NCI-H446 treated with DMSO at 0.1 percent for 48 hours (cell line): ENCODE data around the gene TMEM141.
"Not testable (repeated sequence)": the region's sequence is repeated elsewhere in the genome, so short reads cannot be mapped to it uniquely, and the experiment has no call there.

ENCODE experiments used
- DNase-seq: peaks from one replicate; lab custom pipeline; 2025; lab: John Stamatoyannopoulos, UW

The TMEM141 gene

GRCh38 chr9:136794281-136794999, 3.3 kb downstream of the TMEM141 start:
- no peak for DNase-seq

DNA sequence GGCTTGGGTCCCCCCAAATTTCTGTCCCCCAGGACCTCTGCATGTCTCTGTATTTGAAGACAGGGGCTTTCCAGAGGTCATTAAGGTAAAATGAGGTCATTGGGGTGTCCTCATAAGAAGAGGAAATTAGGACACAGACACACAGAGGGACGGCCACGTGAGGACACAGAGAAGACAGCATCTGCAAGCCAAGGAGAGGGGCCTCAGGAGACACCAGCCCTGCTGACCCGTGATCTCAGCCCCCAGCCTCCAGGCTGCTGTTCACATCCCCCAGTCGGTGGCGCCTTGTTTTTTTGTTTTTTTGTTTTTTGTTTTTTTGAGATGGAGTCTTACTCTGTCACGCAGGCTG, 3.8 kb downstream of the TMEM141 start:
- DNase-seq = no peak

GRCh38 chr9:136796238-136796774, 5.2 kb downstream of the TMEM141 start, which contains the start of gene CCDC183:
Gene CCDC183 (plus strand): TSS chr9:136796338. CDS start chr9:136796398, 60 bp downstream.
- DNase-seq = no peak

DNA sequence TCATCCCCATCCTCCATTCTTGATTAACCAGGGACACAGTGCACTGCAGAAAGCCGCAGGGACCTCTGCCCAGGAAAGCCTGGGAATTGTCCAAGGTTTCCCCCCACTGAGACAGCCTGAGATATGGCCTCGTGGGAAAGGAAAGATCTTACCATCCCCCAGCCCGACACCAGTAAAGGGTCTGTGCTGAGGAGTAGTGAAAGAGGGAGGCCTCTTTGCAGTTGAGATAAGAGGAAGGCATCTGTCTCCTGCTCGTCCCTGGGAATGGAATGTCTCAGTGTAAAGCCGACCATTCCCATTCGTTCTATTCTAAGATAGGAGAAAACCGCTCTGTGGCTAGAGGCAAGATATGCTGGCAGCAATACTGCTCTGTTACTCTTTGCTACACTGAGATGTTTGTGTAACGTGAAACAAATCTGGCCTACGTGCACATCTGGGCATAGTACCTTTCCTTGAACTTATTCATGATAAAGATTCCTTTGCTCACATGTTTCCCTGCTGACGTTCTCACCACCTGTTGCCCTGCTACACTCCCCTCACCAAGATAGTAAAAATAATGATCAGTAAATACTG, 5.7 kb downstream of the TMEM141 start:
- DNase-seq = not testable (repeated sequence)

DNA sequence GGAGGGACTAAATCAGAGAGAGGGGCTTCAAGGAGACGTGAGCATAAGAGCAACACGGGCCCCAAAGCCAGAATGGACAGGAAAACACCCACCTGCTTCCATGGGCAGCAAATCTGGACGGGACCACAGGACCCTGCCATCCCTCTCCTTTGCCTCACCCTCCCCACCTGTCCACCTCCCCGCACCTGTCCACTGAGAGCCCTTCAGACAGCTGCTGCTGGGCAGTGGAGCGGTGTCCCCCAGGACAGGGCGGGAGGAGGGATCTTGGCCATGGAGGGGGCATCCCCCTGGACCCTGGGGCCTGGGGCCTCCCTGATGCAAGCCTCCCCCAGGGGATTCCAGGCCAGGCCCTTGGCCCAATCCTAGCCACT, 7.5 kb downstream of the TMEM141 start:
- DNase-seq = no peak

GRCh38 chr9:136799079-136799853, 8.1 kb downstream of the TMEM141 start:
- DNase-seq = no peak

GRCh38 chr9:136799854-136800657, 8.9 kb downstream of the TMEM141 start:
- no peak for DNase-seq

DNA sequence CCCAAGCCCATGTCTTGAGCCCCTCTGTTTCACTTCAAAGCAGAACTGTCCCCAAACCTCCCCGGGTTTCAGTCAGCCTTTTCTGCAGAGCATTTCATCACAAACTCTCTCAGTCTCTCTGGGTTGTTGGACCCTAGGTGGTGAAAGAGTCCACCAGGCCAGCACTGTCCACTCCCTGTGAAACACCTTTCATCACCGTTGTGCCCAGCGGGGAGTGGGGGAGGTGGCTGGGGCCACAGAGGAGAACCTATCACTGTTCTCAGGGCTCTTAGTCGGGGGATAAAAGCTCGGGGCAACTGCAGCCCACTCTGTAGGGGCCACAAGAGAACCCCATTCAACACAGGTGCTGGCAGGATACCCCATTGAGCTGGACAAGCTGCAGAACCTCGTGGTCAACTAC, 11.2 kb downstream of the TMEM141 start:
- DNase-seq = no peak

- DNase-seq = not testable (repeated sequence)
Observed at GRCh38 chr9:136803009-136803550, 11.9 kb downstream of the TMEM141 start.

DNA sequence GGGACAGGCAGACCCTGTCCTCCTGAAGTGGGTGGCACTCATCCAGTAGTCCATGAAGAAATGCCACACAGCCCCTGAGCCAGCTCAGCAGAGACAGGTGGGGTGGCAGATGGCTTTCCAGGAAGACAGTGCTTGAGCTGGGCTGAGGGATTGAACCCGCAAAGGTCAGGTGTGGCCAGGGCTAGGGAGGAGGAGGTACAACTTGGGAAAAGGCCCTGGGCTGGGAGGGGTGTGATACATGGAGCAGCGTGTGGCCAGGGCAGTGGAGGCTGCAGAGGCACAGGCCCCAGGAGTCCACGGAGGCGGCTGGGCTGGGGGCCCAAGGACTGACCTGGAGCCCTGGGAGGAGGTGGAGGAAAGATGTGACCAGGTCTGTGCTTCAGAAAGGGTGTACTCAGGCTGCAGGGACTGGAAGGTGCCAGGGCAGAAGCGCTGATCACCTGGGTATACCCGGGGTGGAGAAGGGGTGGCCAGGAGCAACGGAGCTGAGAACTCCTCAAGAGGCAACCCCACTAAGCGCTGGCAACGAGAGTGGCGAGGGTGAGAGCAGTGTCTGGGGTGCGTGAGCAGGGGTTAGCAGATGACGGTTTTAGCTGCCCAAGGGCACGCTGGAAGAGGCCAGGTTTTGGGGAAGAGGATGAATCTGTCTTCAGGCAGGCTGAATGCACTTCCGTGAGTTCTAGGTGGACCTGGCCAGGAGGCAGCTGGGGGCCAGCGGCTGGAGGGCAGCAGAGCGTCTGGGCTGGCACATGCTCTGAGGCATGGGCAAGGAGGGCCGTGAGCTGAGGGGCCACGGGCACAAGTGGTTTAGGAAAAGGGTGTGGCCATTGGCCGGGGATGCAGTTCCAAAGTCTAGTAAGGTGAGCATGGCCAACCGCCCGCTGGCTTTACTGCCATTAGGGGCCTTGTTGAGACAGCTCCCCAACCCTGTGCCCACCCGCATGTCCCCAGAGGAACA, 12.7 kb downstream of the TMEM141 start:
- DNase-seq = no peak

- DNase-seq = no peak
Observed at GRCh38 chr9:136804509-136805206, 13.5 kb downstream of the TMEM141 start.

GRCh38 chr9:136805207-136805740, 14.1 kb downstream of the TMEM141 start:
- no peak for DNase-seq

DNA sequence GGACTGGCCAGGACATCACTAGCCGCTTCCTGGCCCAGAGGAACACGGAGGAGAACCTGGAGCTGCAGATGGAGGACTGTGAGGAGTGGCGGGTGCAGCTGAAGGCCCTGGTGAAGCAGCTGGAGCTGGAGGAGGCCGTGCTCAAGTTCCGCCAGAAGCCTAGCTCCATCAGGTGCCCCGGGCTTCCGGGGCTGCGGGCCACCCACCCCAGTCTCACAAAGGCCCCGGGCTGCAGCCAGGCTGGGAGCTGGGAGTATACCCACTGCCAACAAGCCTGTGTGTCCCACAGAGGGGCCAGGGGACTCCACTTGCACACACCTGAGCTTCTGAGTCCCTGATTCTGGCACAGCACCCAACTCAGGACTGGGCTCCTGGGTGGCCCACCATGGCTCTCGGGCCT, 14.9 kb downstream of the TMEM141 start:
- no peak for DNase-seq

- DNase-seq = no peak
Observed at GRCh38 chr9:136806631-136807201, 15.6 kb downstream of the TMEM141 start.

DNA sequence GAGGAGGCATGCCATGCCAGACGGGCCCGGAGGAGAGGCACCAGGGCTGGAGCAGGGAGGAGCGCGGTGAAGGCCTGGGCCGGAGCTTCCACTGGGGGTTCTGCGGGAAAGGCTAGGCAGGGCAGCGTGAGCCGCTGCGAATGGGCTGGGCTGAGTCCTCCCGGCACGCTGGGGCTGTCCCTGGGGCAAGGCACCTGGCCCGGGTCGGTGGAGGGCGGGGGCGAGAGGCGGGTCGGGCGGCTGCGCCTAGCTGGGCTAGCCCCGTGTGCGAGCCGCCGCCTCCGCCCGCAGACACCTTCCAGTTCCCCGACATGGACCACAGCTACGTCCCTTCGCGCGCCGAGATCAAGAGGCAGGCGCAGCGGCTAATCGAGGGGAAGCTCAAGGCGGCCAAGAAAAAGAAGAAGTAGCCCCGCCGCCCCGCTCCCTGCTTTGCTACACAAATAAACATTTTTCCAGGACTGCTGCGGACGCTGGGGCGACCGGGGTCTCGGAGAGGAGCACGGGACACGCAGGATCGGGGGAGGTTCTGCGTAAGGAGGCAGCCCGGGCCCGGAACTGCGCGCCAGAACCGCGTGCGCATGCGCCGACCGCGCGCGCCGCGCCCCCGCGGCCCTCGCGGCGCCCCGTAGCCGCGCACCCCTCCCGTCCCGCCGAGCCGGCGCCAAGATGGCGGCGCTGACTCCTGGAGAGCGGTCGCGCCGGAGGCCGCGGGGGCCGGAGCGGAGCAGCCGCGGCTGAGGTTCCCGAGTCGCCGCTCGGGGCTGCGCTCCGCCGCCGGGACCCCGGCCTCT, 16.3 kb downstream of the TMEM141 start, which contains the start of gene RABL6:
RABL6 (plus strand) TSS at position 668 of the 794 bp plus-strand sequence. CDS start 249 bp downstream, outside the sequence.
- DNase-seq = peak; percentile 15

- DNase-seq = no peak
Observed at GRCh38 chr9:136808075-136808805, 17.1 kb downstream of the TMEM141 start.

- no peak for DNase-seq
Observed at GRCh38 chr9:136808806-136809158, 17.6 kb downstream of the TMEM141 start.
